Endothelial cell (in vitro differentiated cells): Measurements from ENCODE around the gene NTM. TPM values are rescaled to one million over a fixed set of nuclear protein-coding genes. Genes with fewer than 3 reads are reported as not detected.

Experiments
- DNase-seq: peaks from one replicate; pipeline ENCODE4 v3.0.0; 2021; ENCODE audit warnings: low spot score
- H3K27ac Mint-ChIP-seq: one replicate; pipeline ENCODE4 v1.8.0; 2021; ENCODE audit warnings: mixed read lengths, inconsistent platforms; ENCODE audit not compliant: unreplicated experiment
- H3K27me3 Mint-ChIP-seq: one replicate; pipeline ENCODE4 v1.8.0; 2021; ENCODE audit warnings: mild to moderate bottlenecking, moderate library complexity, mixed read lengths, inconsistent platforms; ENCODE audit not compliant: unreplicated experiment
- H3K36me3 Mint-ChIP-seq: one replicate; pipeline ENCODE4 v1.8.0; 2021; ENCODE audit warnings: mild to moderate bottlenecking, low read depth, mixed read lengths, inconsistent platforms; ENCODE audit not compliant: unreplicated experiment
- H3K4me1 Mint-ChIP-seq: one replicate; pipeline ENCODE4 v1.8.0; 2021; ENCODE audit warnings: mild to moderate bottlenecking, mixed read lengths, inconsistent platforms; ENCODE audit not compliant: unreplicated experiment
- H3K4me3 Mint-ChIP-seq: one replicate; pipeline ENCODE4 v1.8.0; 2021; ENCODE audit warnings: mild to moderate bottlenecking, mixed read lengths, inconsistent platforms; ENCODE audit not compliant: unreplicated experiment
- H3K9me3 Mint-ChIP-seq: one replicate; pipeline ENCODE4 v1.8.0; 2021; ENCODE audit warnings: mixed read lengths, inconsistent platforms; ENCODE audit not compliant: unreplicated experiment
- total RNA-seq: library from RNA; stranded (reverse); fragmentation: NEBNext Ultra II Directional; extraction: Animal tissue kit (Norgen Biotek cat#: 25700); gene quantifications from one replicate; pipeline ENCODE4 v1.2.1, GENCODE V29; 2021; ENCODE audit not compliant: unreplicated experiment
- TF ChIP-seq, protein P1 (sequence below): fragments of 200-600 bp; sonication (generic); IDR thresholded peaks from one replicate; pipeline ENCODE4 v1.5.0; 2021; ENCODE audit warnings: antibody characterized with exemption; ENCODE audit not compliant: unreplicated experiment

The NTM gene
- total RNA-seq, 1 donor from 2014 or later = 3.6 TPM

DNA sequence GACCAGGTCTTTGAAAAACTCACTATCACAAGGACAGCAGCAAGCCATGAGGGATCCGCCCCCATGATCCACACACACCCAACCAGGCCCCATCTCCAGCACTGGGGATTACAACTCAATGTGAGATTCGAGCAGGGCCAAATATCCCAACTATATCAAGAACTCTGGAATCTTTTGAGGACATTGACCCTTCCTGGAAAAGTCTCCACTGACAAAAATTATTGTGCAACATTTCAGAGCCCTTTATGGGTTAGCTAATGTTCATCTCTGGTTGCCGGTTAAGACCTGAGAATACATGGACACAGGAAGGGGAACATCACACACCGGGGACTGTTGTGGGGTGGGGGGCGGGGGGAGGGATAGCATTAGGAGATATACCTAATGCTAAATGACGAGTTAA is 479.1 kb downstream of the NTM start:
- DNase-seq = no peak
- H3K36me3 Mint-ChIP-seq = no peaks in the 10 kb centered on the region
- H3K27me3 Mint-ChIP-seq = no peaks in the 10 kb centered on the region
- no peak overlapping the region for H3K4me3 Mint-ChIP-seq
- TF ChIP-seq, protein P1, sequence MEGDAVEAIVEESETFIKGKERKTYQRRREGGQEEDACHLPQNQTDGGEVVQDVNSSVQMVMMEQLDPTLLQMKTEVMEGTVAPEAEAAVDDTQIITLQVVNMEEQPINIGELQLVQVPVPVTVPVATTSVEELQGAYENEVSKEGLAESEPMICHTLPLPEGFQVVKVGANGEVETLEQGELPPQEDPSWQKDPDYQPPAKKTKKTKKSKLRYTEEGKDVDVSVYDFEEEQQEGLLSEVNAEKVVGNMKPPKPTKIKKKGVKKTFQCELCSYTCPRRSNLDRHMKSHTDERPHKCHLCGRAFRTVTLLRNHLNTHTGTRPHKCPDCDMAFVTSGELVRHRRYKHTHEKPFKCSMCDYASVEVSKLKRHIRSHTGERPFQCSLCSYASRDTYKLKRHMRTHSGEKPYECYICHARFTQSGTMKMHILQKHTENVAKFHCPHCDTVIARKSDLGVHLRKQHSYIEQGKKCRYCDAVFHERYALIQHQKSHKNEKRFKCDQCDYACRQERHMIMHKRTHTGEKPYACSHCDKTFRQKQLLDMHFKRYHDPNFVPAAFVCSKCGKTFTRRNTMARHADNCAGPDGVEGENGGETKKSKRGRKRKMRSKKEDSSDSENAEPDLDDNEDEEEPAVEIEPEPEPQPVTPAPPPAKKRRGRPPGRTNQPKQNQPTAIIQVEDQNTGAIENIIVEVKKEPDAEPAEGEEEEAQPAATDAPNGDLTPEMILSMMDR = no peak
- H3K4me1 Mint-ChIP-seq = peaks cover 15% of the 10 kb centered on the region
- H3K27ac Mint-ChIP-seq = no peak overlapping the region
- no peaks in the 10 kb centered on the region for H3K9me3 Mint-ChIP-seq

DNA sequence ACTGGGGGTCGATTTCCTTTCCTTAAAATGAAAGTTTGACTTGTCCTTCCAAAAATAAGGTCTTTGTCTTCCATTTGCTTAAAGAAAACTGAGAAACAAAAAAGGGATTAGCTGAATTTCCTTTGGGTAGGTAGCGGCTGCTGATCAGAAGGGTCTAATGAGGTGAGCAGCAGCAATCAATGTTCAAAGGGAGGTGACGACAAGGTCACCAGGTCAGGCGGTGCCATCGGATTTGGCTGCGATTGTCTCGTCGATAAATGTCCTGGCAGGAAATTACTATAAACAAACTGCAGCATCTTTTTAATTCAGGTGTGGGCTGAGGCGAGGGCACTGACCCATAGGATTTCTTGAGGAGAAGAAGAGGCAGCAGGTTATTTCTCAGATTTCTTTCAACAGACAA is 480.1 kb downstream of the NTM start:
- no peaks in the 10 kb centered on the region for H3K9me3 Mint-ChIP-seq
- H3K27me3 Mint-ChIP-seq = no peaks in the 10 kb centered on the region
- H3K4me1 Mint-ChIP-seq = peaks cover 20% of the 10 kb centered on the region

DNA sequence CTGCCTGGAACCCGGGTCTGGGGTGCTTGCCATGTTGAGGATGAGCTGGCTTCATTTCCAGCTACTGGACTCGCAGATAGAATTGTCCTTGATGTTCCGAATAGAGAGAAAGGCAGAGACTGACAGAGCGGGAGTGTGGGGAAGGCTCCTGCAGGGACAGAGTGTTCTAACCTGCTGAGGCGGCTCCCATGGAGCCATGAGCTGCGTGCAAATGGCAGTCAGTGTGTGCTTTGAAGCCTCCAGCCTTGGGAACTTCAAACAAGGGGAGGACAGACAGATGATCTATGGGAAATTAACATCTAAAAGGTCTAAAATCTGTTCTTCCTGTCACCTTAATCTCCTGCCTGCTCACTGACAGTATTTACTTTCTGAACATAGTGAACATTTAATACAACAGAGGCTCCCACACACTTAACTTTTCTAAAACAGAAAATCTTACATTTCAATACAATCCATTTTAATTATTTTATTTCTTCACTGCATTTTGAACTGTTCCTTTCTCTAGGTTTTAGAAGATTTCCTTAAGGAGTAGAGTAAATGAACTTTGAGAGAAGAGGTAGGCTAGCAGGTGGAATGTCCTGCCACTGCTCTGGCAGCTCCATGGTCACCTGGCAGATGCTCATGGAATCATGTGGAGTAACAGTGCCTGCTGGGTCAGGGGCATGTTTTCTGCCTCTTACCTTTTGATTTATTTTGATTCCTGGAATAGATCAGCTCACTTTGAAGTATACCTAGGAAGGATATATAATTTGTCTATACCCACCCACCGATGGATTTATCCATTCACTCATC is 481.7 kb downstream of the NTM start:
- Mint-ChIP-seq H3K9me3 (no peaks in the 10 kb centered on the region), H3K4me1 (peaks cover 13% of the 10 kb centered on the region), H3K27ac (no peak overlapping the region), H3K4me3 (no peak overlapping the region), H3K36me3 (no peaks in the 10 kb centered on the region), H3K27me3 (no peaks in the 10 kb centered on the region)
- TF ChIP-seq, protein P1 = no peak
- no peak for DNase-seq

More for the DNA sequence above, 480.1 kb downstream of the NTM start:
- DNase-seq = no peak
- TF ChIP-seq, protein P1 = no peak
- H3K4me3 Mint-ChIP-seq = no peak overlapping the region
- no peaks in the 10 kb centered on the region for H3K36me3 Mint-ChIP-seq
- no peak overlapping the region for H3K27ac Mint-ChIP-seq

DNA sequence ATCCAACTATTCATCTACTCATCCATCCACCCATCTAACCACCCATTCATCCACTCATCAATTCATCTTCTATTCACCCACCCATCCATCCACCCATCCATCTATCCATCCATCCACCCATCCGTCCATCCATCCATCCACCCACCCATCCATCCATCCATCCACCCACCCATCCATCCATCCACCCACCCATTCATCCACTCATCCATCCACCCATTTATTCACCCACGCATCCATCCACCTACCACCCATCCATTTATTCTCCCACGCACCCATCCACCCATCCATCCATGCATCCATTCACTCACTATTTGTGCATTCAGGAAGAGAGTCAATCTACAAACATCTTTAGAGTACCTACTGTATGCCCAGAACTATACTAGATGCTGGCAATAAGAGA is 482.3 kb downstream of the NTM start:
- TF ChIP-seq, protein P1 = no peak
- no peak for DNase-seq
- H3K4me3 Mint-ChIP-seq = no peak overlapping the region
- no peaks in the 10 kb centered on the region for H3K27me3 Mint-ChIP-seq
- H3K27ac Mint-ChIP-seq = no peak overlapping the region
- peaks cover 13% of the 10 kb centered on the region for H3K4me1 Mint-ChIP-seq
- H3K9me3 Mint-ChIP-seq = no peaks in the 10 kb centered on the region
- no peaks in the 10 kb centered on the region for H3K36me3 Mint-ChIP-seq

DNA sequence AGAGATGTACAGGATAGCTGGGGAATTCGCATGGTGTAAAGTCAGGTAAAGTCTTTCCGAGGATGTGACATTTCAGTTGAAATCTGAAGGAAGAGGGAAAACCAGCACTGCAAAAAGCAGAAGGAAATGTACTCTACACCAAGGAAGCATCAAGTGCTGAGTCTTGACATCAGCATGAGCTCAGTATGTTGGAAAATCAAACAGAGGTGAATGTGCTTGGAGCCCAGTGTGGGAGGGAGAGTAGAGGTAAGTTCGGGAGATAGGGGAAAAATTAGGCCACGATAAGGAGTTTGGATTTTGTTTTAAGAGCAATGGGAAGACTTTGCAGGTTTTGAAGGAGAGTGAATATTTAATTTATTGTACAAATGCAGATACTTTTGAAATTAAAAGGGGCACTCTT is 484.0 kb downstream of the NTM start:
- Mint-ChIP-seq H3K9me3 (no peaks in the 10 kb centered on the region), H3K4me1 (peaks cover 13% of the 10 kb centered on the region), H3K4me3 (no peak overlapping the region), H3K36me3 (no peaks in the 10 kb centered on the region), H3K27me3 (no peaks in the 10 kb centered on the region), H3K27ac (peak overlapping the region; percentile 14)
- TF ChIP-seq, protein P1 = no peak
- no peak for DNase-seq
